ENCODE data around the gene TDRKH. TPM values are rescaled to one million over a fixed set of nuclear protein-coding genes. Genes with fewer than 3 reads are reported as not detected.

Gene TDRKH
- total and polyA plus RNA-seq, 11 donors: 2.7 to 9.8 (median 4.8) TPM

DNA sequence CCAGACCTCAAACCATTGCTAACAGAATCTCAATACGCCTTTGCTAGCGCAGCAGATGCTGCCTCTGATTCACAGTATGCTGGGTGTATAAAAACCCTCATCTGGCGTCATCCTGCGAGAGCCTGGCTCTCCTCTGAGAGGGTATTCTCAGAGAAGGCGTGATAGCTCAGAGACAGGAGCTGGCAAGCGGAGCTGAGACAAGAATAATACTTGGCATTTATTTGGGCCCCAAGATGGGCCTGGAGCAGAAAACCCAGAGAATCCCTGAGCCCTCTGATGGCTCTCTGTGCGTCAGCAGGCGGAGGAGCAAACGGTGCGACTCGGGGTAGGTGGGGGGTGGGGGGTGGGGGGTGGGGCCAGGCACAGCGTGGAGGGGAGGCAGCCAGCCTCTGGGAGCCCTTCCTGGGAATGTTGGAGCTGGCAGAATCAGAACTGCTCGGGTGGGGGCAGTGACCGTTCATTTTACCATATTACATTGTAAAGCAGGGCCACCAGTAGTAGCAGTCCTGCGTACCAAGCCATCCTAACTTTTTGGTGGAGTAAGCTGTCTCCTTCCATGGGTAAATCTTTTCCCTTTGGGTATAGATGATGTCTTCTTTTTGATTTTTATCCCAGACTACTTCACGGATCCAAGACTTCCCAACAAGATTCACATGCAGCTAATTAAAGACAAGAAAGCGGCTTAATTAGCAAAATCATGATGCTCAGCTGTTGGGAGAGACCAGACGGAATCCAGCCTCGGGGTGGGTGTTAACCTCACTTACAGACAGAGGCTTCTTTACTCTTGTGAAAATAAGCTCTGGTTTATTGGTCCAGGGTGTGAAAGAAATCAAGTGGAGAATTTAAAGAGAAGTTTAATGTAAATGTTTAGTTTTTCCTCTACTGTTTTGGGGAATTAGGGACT, 61.9 kb downstream of the TDRKH start:
- Histone ChIP-seq H3K4me3 (peak overlapping the region in 9 of 12 donors; percentile 9 to 38 (median 23)), H3K27ac (peak overlapping the region in 7 of 12 donors; percentile 16 to 79 (median 60)), H3K4me1 (peaks cover 0 to 12% (median 1%) of the 10 kb centered on the region in 12 donors), H3K9me3 (no peaks in the 10 kb centered on the region), H3K27me3 (peaks cover 0 to 21% (median 0%) of the 10 kb centered on the region in 9 donors), H3K36me3 (no peaks in the 10 kb centered on the region)
- intact Hi-C loops (cut with DNase I): loop anchor here in 1 of 10 donors (5.0 kb wide), 1 partner anchor 116 kb away; the partner anchor contains the start of gene SNX27
- DNase-seq (peak in 2 of 5 donors; percentile 43 to 51), ATAC-seq (peak; percentile 86 to 93 (median 91))
- TF ChIP-seq, protein P1, sequence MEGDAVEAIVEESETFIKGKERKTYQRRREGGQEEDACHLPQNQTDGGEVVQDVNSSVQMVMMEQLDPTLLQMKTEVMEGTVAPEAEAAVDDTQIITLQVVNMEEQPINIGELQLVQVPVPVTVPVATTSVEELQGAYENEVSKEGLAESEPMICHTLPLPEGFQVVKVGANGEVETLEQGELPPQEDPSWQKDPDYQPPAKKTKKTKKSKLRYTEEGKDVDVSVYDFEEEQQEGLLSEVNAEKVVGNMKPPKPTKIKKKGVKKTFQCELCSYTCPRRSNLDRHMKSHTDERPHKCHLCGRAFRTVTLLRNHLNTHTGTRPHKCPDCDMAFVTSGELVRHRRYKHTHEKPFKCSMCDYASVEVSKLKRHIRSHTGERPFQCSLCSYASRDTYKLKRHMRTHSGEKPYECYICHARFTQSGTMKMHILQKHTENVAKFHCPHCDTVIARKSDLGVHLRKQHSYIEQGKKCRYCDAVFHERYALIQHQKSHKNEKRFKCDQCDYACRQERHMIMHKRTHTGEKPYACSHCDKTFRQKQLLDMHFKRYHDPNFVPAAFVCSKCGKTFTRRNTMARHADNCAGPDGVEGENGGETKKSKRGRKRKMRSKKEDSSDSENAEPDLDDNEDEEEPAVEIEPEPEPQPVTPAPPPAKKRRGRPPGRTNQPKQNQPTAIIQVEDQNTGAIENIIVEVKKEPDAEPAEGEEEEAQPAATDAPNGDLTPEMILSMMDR (IDR thresholded peaks at IDR 0.05): no peak
- TF ChIP-seq POLR2A (IDR thresholded peaks at IDR 0.05): no peak
- 24 to 32% (median 26%) methylated on average over 18 to 19 of the region's 19 CpGs for WGBS, 4 donors

DNA sequence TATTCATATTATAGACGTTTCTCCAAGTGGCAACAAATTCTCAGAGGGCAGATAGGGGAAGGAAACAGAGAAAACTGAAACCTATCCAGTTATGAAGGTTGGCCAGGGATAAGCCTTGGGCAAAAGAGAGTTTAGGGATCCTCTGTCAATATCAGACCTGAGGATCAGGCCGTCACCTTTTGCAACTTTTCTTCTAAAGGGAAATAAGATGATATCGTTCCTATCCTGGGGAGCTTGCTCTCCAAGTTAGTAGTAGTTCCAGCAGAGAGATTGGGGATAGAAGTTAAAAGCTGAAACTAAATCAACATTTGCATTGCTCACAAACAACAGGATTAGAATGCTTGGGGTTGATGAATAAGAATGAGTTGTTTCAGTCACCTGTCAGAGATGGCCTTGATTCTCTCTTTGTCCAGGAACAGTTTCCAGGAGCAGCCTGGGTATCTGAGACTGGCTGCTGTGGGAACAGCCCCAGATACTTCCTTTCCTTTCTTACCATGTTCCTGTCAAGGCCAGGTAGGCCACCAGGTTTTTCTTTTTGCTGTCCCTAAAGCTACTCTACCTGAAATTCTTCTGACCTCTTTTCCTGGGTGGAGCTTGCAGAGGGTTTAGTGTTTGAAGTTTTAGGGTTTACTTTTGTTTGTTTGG, 66.5 kb downstream of the TDRKH start:
- no peaks in the 10 kb centered on the region for H3K36me3 ChIP-seq
- TF ChIP-seq POLR2A (IDR thresholded peaks at IDR 0.05): no peak
- TF ChIP-seq, protein P1 (IDR thresholded peaks at IDR 0.05): no peak
- intact Hi-C loops (cut with DNase I): no loop called here
- ATAC-seq (no peak), DNase-seq (no peak)
- no peak overlapping the region for H3K27ac ChIP-seq
- H3K27me3 ChIP-seq: peaks cover 0 to 18% (median 0%) of the 10 kb centered on the region in 9 donors
- peaks cover 0 to 37% (median 19%) of the 10 kb centered on the region in 12 donors for H3K4me1 ChIP-seq
- no peaks in the 10 kb centered on the region for H3K9me3 ChIP-seq
- 50 to 65% (median 59%) methylated on average over 3 of the region's 3 CpGs for WGBS, 4 donors
- no peak overlapping the region for H3K4me3 ChIP-seq

Other genes with a start within 250 kb of the TDRKH start
- 10 to 100 TPM; 21.6 to 39.4 (median 33.2) TPM for gene SNX27, start 178.4 kb downstream of the TDRKH start, total RNA-seq
- gene SNX27, start 178.4 kb downstream of the TDRKH start, polyA plus RNA-seq: 10 to 100 TPM in 1 of 2 donors, 1 to 10 TPM in 1; 9.6 to 17.6 TPM
- gene CELF3, start 73.7 kb downstream of the TDRKH start, total RNA-seq: not detected
- gene CELF3, start 73.7 kb downstream of the TDRKH start, polyA plus RNA-seq: not detected
- gene RIIAD1, start 69.0 kb downstream of the TDRKH start, total RNA-seq: 10 to 100 TPM in 2 of 9 donors, 1 to 10 TPM in 6, not detected in 1; 2.3 to 20.8 (median 6.0) TPM
- gene RIIAD1, start 69.0 kb downstream of the TDRKH start, polyA plus RNA-seq: 10 to 100 TPM in 1 of 2 donors, not detected in 1; 13.1 TPM
- gene MRPL9, start 27.0 kb downstream of the TDRKH start, total RNA-seq: 10 to 100 TPM; 35.8 to 53.2 (median 46.3) TPM
- 10 to 100 TPM; 45.2 to 57.9 TPM for gene MRPL9, start 27.0 kb downstream of the TDRKH start, polyA plus RNA-seq
- gene LINGO4, start 14.9 kb upstream of the TDRKH start, total RNA-seq: 1 to 10 TPM in 1 of 9 donors, under 1 TPM in 8; 0.37 to 1.0 (median 0.60) TPM
- gene LINGO4, start 14.9 kb upstream of the TDRKH start, polyA plus RNA-seq: under 1 TPM; 0.11 to 0.38 TPM
- 10 to 100 TPM in 6 of 9 donors, 1 to 10 TPM in 3; 3.6 to 58.9 (median 12.4) TPM for gene RORC, start 41.3 kb upstream of the TDRKH start, total RNA-seq
- gene RORC, start 41.3 kb upstream of the TDRKH start, polyA plus RNA-seq: 10 to 100 TPM in 1 of 2 donors, 1 to 10 TPM in 1; 6.8 to 11.8 TPM
- gene C2CD4D, start 49.3 kb upstream of the TDRKH start, total RNA-seq: under 1 TPM in 2 of 9 donors, not detected in 7; 0.14 to 0.28 TPM
- not detected for gene C2CD4D, start 49.3 kb upstream of the TDRKH start, polyA plus RNA-seq
- under 1 TPM in 1 of 9 donors, not detected in 8; 0.52 TPM for gene THEM5, start 63.2 kb upstream of the TDRKH start, total RNA-seq
- not detected for gene THEM5, start 63.2 kb upstream of the TDRKH start, polyA plus RNA-seq
- 10 to 100 TPM; 14.2 to 17.0 (median 15.0) TPM for gene THEM4, start 119.0 kb upstream of the TDRKH start, total RNA-seq
- gene THEM4, start 119.0 kb upstream of the TDRKH start, polyA plus RNA-seq: 10 to 100 TPM; 14.8 to 25.5 TPM
- 100 to 1,000 TPM in 7 of 9 donors, 10 to 100 TPM in 2; 55.5 to 403 (median 156) TPM for gene S100A10, start 203.4 kb upstream of the TDRKH start, total RNA-seq
- gene S100A10, start 203.4 kb upstream of the TDRKH start, polyA plus RNA-seq: 100 to 1,000 TPM; 258 to 387 TPM
- gene S100A11, start 246.5 kb upstream of the TDRKH start, total RNA-seq: 100 to 1,000 TPM in 4 of 9 donors, 10 to 100 TPM in 5; 44.9 to 368 (median 80.7) TPM
- gene S100A11, start 246.5 kb upstream of the TDRKH start, polyA plus RNA-seq: 100 to 1,000 TPM; 179 to 571 TPM